ENCODE data around the gene HES6. TPM values are rescaled to one million over a fixed set of nuclear protein-coding genes. Genes with fewer than 3 reads are reported as not detected.

Gene HES6
- total RNA-seq, 1 experiment from 2014 or later = 17.2 TPM

DNA sequence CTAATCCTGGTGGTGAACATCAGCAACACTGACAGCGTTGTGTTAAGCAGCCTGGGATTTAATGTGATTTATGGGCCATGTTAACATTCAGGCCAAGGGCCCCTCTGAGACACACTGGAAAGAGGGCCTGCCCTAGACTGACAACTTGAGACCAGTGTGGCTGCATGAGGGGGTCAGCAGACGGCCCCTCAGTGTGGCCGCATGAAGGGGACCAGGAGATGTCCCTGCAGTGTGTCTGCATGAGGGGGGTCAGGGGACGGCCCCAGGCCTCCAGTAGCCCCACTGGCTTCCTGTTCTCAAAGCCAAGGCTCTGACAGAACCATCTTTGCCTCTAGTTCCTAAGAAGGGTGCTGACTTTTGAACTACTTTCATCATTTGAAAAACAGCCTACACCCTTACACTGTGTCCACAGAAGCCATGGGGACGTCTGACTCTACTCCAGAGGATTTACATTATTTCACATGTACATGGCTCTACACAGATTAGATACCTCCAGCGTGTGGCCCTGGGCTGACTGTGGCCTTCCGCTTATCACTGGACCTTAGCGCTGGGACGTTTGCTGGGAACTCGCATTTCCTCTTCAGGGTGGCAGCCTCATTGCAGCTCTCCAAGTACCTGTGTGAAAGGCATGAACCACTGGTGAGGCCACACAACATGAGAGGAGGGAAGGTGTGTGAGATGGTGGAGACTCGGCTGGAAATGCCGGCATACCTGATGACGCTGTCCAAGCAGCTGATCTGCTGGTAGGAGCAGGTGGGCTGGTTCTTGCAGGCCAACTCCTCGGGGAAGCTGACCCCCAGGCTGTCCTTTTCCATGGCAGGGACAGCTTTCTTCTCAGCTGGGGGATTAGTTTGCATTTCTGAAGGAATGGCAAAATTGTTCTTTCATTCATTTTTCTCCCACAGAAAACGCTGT lies 18.2 kb upstream of the HES6 start:
- ChIA-PET POLR2A (ENCODE audit: low non-redundant PET) (no interaction called here), CTCF (no interaction called here)
- TF ChIP-seq, protein P1, sequence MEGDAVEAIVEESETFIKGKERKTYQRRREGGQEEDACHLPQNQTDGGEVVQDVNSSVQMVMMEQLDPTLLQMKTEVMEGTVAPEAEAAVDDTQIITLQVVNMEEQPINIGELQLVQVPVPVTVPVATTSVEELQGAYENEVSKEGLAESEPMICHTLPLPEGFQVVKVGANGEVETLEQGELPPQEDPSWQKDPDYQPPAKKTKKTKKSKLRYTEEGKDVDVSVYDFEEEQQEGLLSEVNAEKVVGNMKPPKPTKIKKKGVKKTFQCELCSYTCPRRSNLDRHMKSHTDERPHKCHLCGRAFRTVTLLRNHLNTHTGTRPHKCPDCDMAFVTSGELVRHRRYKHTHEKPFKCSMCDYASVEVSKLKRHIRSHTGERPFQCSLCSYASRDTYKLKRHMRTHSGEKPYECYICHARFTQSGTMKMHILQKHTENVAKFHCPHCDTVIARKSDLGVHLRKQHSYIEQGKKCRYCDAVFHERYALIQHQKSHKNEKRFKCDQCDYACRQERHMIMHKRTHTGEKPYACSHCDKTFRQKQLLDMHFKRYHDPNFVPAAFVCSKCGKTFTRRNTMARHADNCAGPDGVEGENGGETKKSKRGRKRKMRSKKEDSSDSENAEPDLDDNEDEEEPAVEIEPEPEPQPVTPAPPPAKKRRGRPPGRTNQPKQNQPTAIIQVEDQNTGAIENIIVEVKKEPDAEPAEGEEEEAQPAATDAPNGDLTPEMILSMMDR (conservative IDR thresholded peaks at IDR 0.05; ENCODE audit: low read depth, low read length) = no peak
- no peak for TF ChIP-seq EZH2 (IDR thresholded peaks at IDR 0.05; ENCODE audit: borderline replicate concordance, low read depth, low read length, poor library complexity, severe bottlenecking)
- no peaks in the 10 kb centered on the region for H3K36me3 ChIP-seq (ENCODE audit: insufficient read depth, low read length, poor library complexity, severe bottlenecking)
- H3K9me3 ChIP-seq (ENCODE audit: low read depth, low read length, poor library complexity, severe bottlenecking) = no peaks in the 10 kb centered on the region
- no TSS peak for BruUV-seq (replicated peaks)
- H3K27ac ChIP-seq (ENCODE audit: low read depth, low read length, poor library complexity, severe bottlenecking) = no peak overlapping the region
- no peak for DNase-seq (ENCODE audit: low spot score)
- H3K27me3 ChIP-seq (replicated peaks; ENCODE audit: insufficient read depth, low read depth, low read length, poor library complexity) = no peaks in the 10 kb centered on the region
- no peak overlapping the region for H3K4me3 ChIP-seq (ENCODE audit: low read depth, low read length, poor library complexity, severe bottlenecking)
- no peaks in the 10 kb centered on the region for H3K4me1 ChIP-seq (ENCODE audit: insufficient read depth, low read length, poor library complexity, severe bottlenecking)
- intact Hi-C loops (cut with micrococcal nuclease; ENCODE audit: unreplicated experiment) = no loop called here

DNA sequence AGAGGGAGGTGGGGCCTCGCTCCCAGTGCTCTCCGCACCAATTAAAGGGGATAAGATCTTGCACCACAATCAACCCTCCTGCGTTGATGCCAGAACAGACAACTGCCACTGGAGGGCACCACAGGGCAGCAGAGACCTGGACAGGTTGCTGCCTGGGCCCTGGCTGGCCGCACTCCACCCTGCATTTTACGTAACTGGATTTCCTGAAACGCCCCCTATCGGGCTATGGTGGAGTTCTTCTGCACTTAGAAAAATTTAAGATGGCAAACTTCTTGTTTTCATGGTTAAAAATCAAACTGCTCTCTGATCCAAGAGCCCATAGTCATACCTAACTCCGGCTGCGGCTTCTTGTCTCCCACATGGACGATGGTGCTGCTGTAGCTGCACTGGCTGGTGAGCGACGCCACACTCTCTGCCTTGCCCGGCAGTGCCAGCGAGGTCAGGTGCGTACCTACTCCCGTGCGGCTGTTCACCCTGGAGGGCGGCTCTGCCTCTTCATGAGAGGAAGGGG lies 16.8 kb upstream of the HES6 start:
- H3K27ac ChIP-seq (ENCODE audit: low read depth, low read length, poor library complexity, severe bottlenecking) = no peak overlapping the region
- no peaks in the 10 kb centered on the region for H3K9me3 ChIP-seq (ENCODE audit: low read depth, low read length, poor library complexity, severe bottlenecking)
- ChIA-PET CTCF (no interaction called here), POLR2A (ENCODE audit: low non-redundant PET) (no interaction called here)
- BruUV-seq (replicated peaks) = no TSS peak
- H3K4me1 ChIP-seq (ENCODE audit: insufficient read depth, low read length, poor library complexity, severe bottlenecking) = no peaks in the 10 kb centered on the region
- DNase-seq (ENCODE audit: low spot score) = peak; percentile 88
- H3K27me3 ChIP-seq (replicated peaks; ENCODE audit: insufficient read depth, low read depth, low read length, poor library complexity) = no peaks in the 10 kb centered on the region
- intact Hi-C loops (cut with micrococcal nuclease; ENCODE audit: unreplicated experiment) = no loop called here
- no peaks in the 10 kb centered on the region for H3K36me3 ChIP-seq (ENCODE audit: insufficient read depth, low read length, poor library complexity, severe bottlenecking)
- H3K4me3 ChIP-seq (ENCODE audit: low read depth, low read length, poor library complexity, severe bottlenecking) = no peak overlapping the region
- TF ChIP-seq EZH2 (IDR thresholded peaks at IDR 0.05; ENCODE audit: borderline replicate concordance, low read depth, low read length, poor library complexity, severe bottlenecking) = no peak
- TF ChIP-seq, protein P1 (conservative IDR thresholded peaks at IDR 0.05; ENCODE audit: low read depth, low read length) = peak; percentile 94

DNA sequence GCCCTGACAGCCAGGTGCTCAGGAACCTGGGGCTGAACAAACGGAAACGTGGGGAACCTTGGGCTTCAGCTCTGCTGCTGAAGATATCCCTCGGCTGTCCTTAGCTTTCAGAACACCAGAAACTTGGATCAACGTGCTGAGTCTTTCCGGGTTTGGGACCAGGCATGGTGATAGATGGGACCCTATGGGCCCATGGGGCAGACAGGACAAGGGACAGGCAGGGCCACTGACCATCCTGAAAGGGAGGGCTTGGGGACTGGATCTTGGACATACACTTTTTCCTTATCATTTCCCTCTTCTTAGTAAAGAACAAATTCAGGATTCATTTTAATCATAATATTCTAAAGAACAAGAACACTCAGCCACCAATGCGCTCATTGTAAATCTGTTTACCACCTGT lies 16.3 kb upstream of the HES6 start:
- Histone ChIP-seq H3K9me3 (ENCODE audit: low read depth, low read length, poor library complexity, severe bottlenecking) (no peaks in the 10 kb centered on the region), H3K4me3 (ENCODE audit: low read depth, low read length, poor library complexity, severe bottlenecking) (no peak overlapping the region), H3K27me3 (replicated peaks; ENCODE audit: insufficient read depth, low read depth, low read length, poor library complexity) (no peaks in the 10 kb centered on the region), H3K36me3 (ENCODE audit: insufficient read depth, low read length, poor library complexity, severe bottlenecking) (no peaks in the 10 kb centered on the region), H3K4me1 (ENCODE audit: insufficient read depth, low read length, poor library complexity, severe bottlenecking) (no peaks in the 10 kb centered on the region), H3K27ac (ENCODE audit: low read depth, low read length, poor library complexity, severe bottlenecking) (no peak overlapping the region)
- intact Hi-C loops (cut with micrococcal nuclease; ENCODE audit: unreplicated experiment) = no loop called here
- ChIA-PET CTCF (no interaction called here), POLR2A (ENCODE audit: low non-redundant PET) (no interaction called here)
- no TSS peak for BruUV-seq (replicated peaks)
- no peak for DNase-seq (ENCODE audit: low spot score)
- TF ChIP-seq, protein P1 (conservative IDR thresholded peaks at IDR 0.05; ENCODE audit: low read depth, low read length) = no peak
- TF ChIP-seq EZH2 (IDR thresholded peaks at IDR 0.05; ENCODE audit: borderline replicate concordance, low read depth, low read length, poor library complexity, severe bottlenecking) = no peak
